Duodenal mucosa (tissue), 2 donors: ENCODE data around the gene DUSP19.
A peak's percentile ranks its signal among the peaks of the same experiment; 100 is the strongest.

Experiments used
- H3K27ac ChIP-seq: one replicate; pipeline ENCODE4 v1.7.0; 2013; ENCODE audit warnings: low read depth, low read length
- H3K27me3 ChIP-seq, 2 donors: one replicate each; pipeline ENCODE4 v1.7.0; 2013; ENCODE audit warnings: low read length in 2 of 2, control low read depth in 1 of 2; ENCODE audit not compliant: insufficient read depth in 2 of 2, control insufficient read depth in 1 of 2
- H3K36me3 ChIP-seq, 2 donors: one replicate each; pipeline ENCODE4 v1.7.0; 2013; ENCODE audit warnings: low read length in 2 of 2, control low read depth in 1 of 2; ENCODE audit not compliant: insufficient read depth in 2 of 2, control insufficient read depth in 1 of 2
- H3K4me1 ChIP-seq, 2 donors: one replicate each; pipeline ENCODE4 v1.7.0; 2013; ENCODE audit warnings: low read length in 2 of 2, control low read depth in 1 of 2; ENCODE audit not compliant: insufficient read depth in 2 of 2, control insufficient read depth in 1 of 2
- H3K4me3 ChIP-seq, 2 donors: one replicate each; pipeline ENCODE4 v1.7.0; 2013; ENCODE audit warnings: low read length in 2 of 2, low read depth in 1 of 2
- H3K9ac ChIP-seq, 2 donors: one replicate each; pipeline ENCODE4 v1.7.0; 2013; ENCODE audit warnings: low read length in 2 of 2, low read depth in 1 of 2
- H3K9me3 ChIP-seq, 2 donors: one replicate each; pipeline ENCODE4 v1.7.0; 2013; ENCODE audit warnings: low read length in 2 of 2, control low read depth in 1 of 2; ENCODE audit not compliant: control insufficient read depth in 1 of 2

Gene DUSP19

GRCh38 chr2:183078464-183079138, at the start of gene DUSP19:
Gene DUSP19 (plus strand): TSS chr2:183078747. CDS start chr2:183078934, 187 bp downstream.
- Histone ChIP-seq H3K36me3 (no peaks in the 10 kb centered on the region), H3K9ac (peak within 1 kb of the TSS; percentile 82 to 95), H3K4me1 (peaks cover 0 to 6% of the 10 kb centered on the region in 2 donors), H3K27me3 (no peaks in the 10 kb centered on the region), H3K9me3 (no peaks in the 10 kb centered on the region), H3K4me3 (peak within 1 kb of the TSS; percentile 91 to 97), H3K27ac (peak within 1 kb of the TSS; percentile 63)

GRCh38 chr2:183029219-183029618, 49.3 kb upstream of the DUSP19 start:
- no peak overlapping the region for H3K27ac ChIP-seq
- H3K4me1 ChIP-seq = peaks cover 0 to 10% of the 10 kb centered on the region in 2 donors
- no peak overlapping the region for H3K4me3 ChIP-seq
- H3K9ac ChIP-seq = no peak overlapping the region
- H3K9me3 ChIP-seq = no peaks in the 10 kb centered on the region
- no peaks in the 10 kb centered on the region for H3K36me3 ChIP-seq
- H3K27me3 ChIP-seq = peaks cover 0 to 5% of the 10 kb centered on the region in 2 donors

GRCh38 chr2:183031911-183032794, 46.4 kb upstream of the DUSP19 start:
- H3K27ac ChIP-seq = no peak overlapping the region
- H3K27me3 ChIP-seq = peaks cover 0 to 5% of the 10 kb centered on the region in 2 donors
- H3K36me3 ChIP-seq = no peaks in the 10 kb centered on the region
- no peak overlapping the region for H3K4me3 ChIP-seq
- H3K9ac ChIP-seq = no peak overlapping the region
- peaks cover 9 to 23% of the 10 kb centered on the region in 2 donors for H3K4me1 ChIP-seq
- H3K9me3 ChIP-seq = no peaks in the 10 kb centered on the region

- no peak overlapping the region for H3K4me3 ChIP-seq
- no peak overlapping the region for H3K27ac ChIP-seq
- peaks cover 14 to 23% of the 10 kb centered on the region in 2 donors for H3K4me1 ChIP-seq
- H3K27me3 ChIP-seq = peaks cover 0 to 10% of the 10 kb centered on the region in 2 donors
- no peaks in the 10 kb centered on the region for H3K9me3 ChIP-seq
- no peak overlapping the region for H3K9ac ChIP-seq
- H3K36me3 ChIP-seq = no peaks in the 10 kb centered on the region
These were observed 44.6 kb upstream of the DUSP19 start for GRCh38 chr2:183033951-183034350.

- H3K36me3 ChIP-seq = no peaks in the 10 kb centered on the region
These were observed 43.7 kb upstream of the DUSP19 start for GRCh38 chr2:183034806-183035205.

GRCh38 chr2:183035298-183035953, 43.1 kb upstream of the DUSP19 start:
- H3K4me3 ChIP-seq = peak overlapping the region; percentile 84 to 85
- peak overlapping the region in 1 of 2 donors; percentile 27 for H3K9ac ChIP-seq
- peaks cover 16 to 23% of the 10 kb centered on the region in 2 donors for H3K4me1 ChIP-seq

More at GRCh38 chr2:183034806-183035205, 43.7 kb upstream of the DUSP19 start:
- H3K4me1 ChIP-seq = peaks cover 16 to 23% of the 10 kb centered on the region in 2 donors
- H3K9me3 ChIP-seq = no peaks in the 10 kb centered on the region
- peaks cover 0 to 16% of the 10 kb centered on the region in 2 donors for H3K27me3 ChIP-seq
- no peak overlapping the region for H3K27ac ChIP-seq
- no peak overlapping the region for H3K9ac ChIP-seq
- peak overlapping the region in 1 of 2 donors; percentile 23 for H3K4me3 ChIP-seq

GRCh38 chr2:183035954-183036669, 42.4 kb upstream of the DUSP19 start:
- Histone ChIP-seq H3K27me3 (peaks cover 0 to 16% of the 10 kb centered on the region in 2 donors), H3K27ac (no peak overlapping the region), H3K9ac (peak overlapping the region; percentile 27 to 71), H3K9me3 (no peaks in the 10 kb centered on the region), H3K4me1 (peaks cover 16 to 23% of the 10 kb centered on the region in 2 donors), H3K36me3 (no peaks in the 10 kb centered on the region), H3K4me3 (peak overlapping the region; percentile 84 to 85)

More at GRCh38 chr2:183035298-183035953, 43.1 kb upstream of the DUSP19 start:
- H3K9me3 ChIP-seq = no peaks in the 10 kb centered on the region
- peaks cover 0 to 16% of the 10 kb centered on the region in 2 donors for H3K27me3 ChIP-seq
- H3K36me3 ChIP-seq = no peaks in the 10 kb centered on the region
- no peak overlapping the region for H3K27ac ChIP-seq

- Histone ChIP-seq H3K4me1 (peaks cover 16 to 23% of the 10 kb centered on the region in 2 donors), H3K27me3 (peaks cover 0 to 17% of the 10 kb centered on the region in 2 donors), H3K27ac (peak overlapping the region; percentile 95), H3K9ac (peak overlapping the region; percentile 65 to 71), H3K9me3 (no peaks in the 10 kb centered on the region), H3K4me3 (peak overlapping the region; percentile 84 to 85), H3K36me3 (no peaks in the 10 kb centered on the region)
These were observed 41.4 kb upstream of the DUSP19 start for GRCh38 chr2:183037074-183037552.

GRCh38 chr2:183037553-183038340, 40.8 kb upstream of the DUSP19 start:
- H3K36me3 ChIP-seq = no peaks in the 10 kb centered on the region
- H3K9me3 ChIP-seq = no peaks in the 10 kb centered on the region
- H3K27ac ChIP-seq = peak overlapping the region; percentile 95
- peak overlapping the region; percentile 84 to 85 for H3K4me3 ChIP-seq
- peaks cover 16 to 23% of the 10 kb centered on the region in 2 donors for H3K4me1 ChIP-seq
- H3K9ac ChIP-seq = peak overlapping the region; percentile 65 to 71
- peaks cover 0 to 17% of the 10 kb centered on the region in 2 donors for H3K27me3 ChIP-seq
